Right lobe of liver (tissue), 6 donors: Measurements from ENCODE around the gene FREY1. TPM values are rescaled to one million over a fixed set of nuclear protein-coding genes. Genes with fewer than 3 reads are reported as not detected.

Source experiments
- ATAC-seq, 4 donors: fragments of 200-7000 bp; cut with Tn5 transposase; one replicate each; pipeline ENCODE4 v1.9.1; 2020; ENCODE audit warnings: mild to moderate bottlenecking in 4 of 4, moderate library complexity in 4 of 4
- DNase-seq, 3 donors: peaks; one replicate each; pipeline ENCODE4 v3.0.0-alpha.2; 2020
- H3K27ac ChIP-seq, 3 donors: fragments of 200-600 bp; one replicate each; pipeline ENCODE4 v1.8.0; 2022
- H3K27me3 ChIP-seq, 2 donors: fragments of 200-600 bp; one replicate each; pipeline ENCODE4 v1.8.0; 2022
- H3K36me3 ChIP-seq, 4 donors: fragments of 200-600 bp; sonication (generic) in 1 of 4; one replicate each; pipeline versions ENCODE4 v1.5.1 to v1.8.0; 2017 to 2022; ENCODE audit warnings: control low read depth in 1 of 4
- H3K4me1 ChIP-seq, 4 donors: fragments of 200-600 bp; sonication (generic) in 1 of 4; one replicate each; pipeline versions ENCODE4 v1.5.1 to v1.8.0; 2017 to 2022; ENCODE audit warnings: control low read depth in 1 of 4
- H3K4me3 ChIP-seq, 3 donors: fragments of 200-600 bp; one replicate each; pipeline ENCODE4 v1.8.0; 2022
- H3K9me3 ChIP-seq, 4 donors: fragments of 200-600 bp; sonication (generic) in 1 of 4; one replicate each; pipeline versions ENCODE4 v1.5.1 to v1.8.0; 2017 to 2022; ENCODE audit warnings: control low read depth in 1 of 4
- POLR2A ChIP-seq: fragments of 450-650 bp; IDR thresholded peaks from one replicate; pipeline ENCODE4 v1.6.1; 2017; ENCODE audit warnings: antibody characterized with exemption, mild to moderate bottlenecking
- WGBS: methylation state at CpG from one replicate; pipeline ENCODE4 v1.1.6; 2018; ENCODE audit warnings: low coverage, low lambda C conversion rate; ENCODE audit not compliant: insufficient coverage; ENCODE audit errors: missing lambda C conversion rate; 5-methylcytosine and 5-hydroxymethylcytosine counted together
- intact Hi-C, 2 donors: fragments of 100-400 bp; cut with DNase I; formaldehyde crosslinking; loops; one replicate each; pipeline versions ENCODE4 v1.11.2 to v1.14.1; 2022
- total RNA-seq, 6 experiments: library from RNA; depleted of rRNA in 2 of 6; stranded (reverse); fragments of >200 nt in 2 of 6; fragmentation: NEBNext Ultra II Directional in 3 of 6; extraction: Animal tissue kit (Norgen Biotek cat#: 25700) in 3 of 6; gene quantifications; one replicate each; pipeline versions ENCODE4 v1.1.0 to v1.2.4, GENCODE V29; 2016 to 2023
- TF ChIP-seq, protein P1 (sequence below), 4 donors: fragments of 200-600 bp in 3 of 4; fragments of 450-650 bp in 1 of 4; IDR thresholded peaks; one replicate each; pipeline versions ENCODE4 v1.5.1 to v1.8.0; 2016 to 2022; ENCODE audit warnings: antibody characterized with exemption in 4 of 4, mild to moderate bottlenecking in 2 of 4
- donor health status: DM: no; HTN: yes; CAD: no.
- donor health status: DM: no; HTN: no; CAD: no.
- donor health status: DM: no; HTN: no; CAD: no.
- donor health status: DM: no; HTN: yes; CAD: no.
- donor health status: DM: no; HTN: yes; CAD: no.

FREY1 gene
- total RNA-seq, 6 experiments from 2014 or later: 0.40 to 0.90 (median 0.42) TPM; not detected in 3

DNA sequence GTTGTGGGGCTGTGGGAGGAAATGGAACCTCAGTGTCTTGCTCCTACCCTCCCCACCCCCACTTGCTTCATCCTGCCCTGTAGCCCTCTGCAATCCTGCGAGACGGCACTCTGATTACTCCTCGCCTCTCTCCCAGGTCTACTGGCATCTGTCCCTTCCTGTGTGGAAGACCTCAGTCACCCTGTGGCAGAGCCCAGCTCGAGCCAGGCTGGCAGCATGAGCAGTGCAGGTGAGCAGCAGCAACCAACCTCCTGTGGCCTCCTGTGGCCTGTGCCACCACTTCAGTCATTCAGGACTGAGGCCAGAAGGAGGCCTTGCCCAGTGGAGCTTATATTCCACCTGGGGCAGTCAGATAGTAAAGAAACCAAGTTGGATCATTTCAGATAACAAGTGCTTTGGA, 36.4 kb downstream of the FREY1 start:
- no peak for DNase-seq
- no peaks in the 10 kb centered on the region for H3K27me3 ChIP-seq
- intact Hi-C loops: no loop called here
- no peak overlapping the region for H3K4me3 ChIP-seq
- no peaks in the 10 kb centered on the region for H3K4me1 ChIP-seq
- TF ChIP-seq, protein P1, sequence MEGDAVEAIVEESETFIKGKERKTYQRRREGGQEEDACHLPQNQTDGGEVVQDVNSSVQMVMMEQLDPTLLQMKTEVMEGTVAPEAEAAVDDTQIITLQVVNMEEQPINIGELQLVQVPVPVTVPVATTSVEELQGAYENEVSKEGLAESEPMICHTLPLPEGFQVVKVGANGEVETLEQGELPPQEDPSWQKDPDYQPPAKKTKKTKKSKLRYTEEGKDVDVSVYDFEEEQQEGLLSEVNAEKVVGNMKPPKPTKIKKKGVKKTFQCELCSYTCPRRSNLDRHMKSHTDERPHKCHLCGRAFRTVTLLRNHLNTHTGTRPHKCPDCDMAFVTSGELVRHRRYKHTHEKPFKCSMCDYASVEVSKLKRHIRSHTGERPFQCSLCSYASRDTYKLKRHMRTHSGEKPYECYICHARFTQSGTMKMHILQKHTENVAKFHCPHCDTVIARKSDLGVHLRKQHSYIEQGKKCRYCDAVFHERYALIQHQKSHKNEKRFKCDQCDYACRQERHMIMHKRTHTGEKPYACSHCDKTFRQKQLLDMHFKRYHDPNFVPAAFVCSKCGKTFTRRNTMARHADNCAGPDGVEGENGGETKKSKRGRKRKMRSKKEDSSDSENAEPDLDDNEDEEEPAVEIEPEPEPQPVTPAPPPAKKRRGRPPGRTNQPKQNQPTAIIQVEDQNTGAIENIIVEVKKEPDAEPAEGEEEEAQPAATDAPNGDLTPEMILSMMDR (IDR thresholded peaks at IDR 0.05): no peak
- no peak for TF ChIP-seq POLR2A
- peaks cover 5 to 96% (median 67%) of the 10 kb centered on the region in 4 donors for H3K36me3 ChIP-seq
- H3K27ac ChIP-seq: no peak overlapping the region
- 13% methylated on average over 1 of the region's 4 CpGs for WGBS
- ATAC-seq: no peak
- H3K9me3 ChIP-seq: no peaks in the 10 kb centered on the region

DNA sequence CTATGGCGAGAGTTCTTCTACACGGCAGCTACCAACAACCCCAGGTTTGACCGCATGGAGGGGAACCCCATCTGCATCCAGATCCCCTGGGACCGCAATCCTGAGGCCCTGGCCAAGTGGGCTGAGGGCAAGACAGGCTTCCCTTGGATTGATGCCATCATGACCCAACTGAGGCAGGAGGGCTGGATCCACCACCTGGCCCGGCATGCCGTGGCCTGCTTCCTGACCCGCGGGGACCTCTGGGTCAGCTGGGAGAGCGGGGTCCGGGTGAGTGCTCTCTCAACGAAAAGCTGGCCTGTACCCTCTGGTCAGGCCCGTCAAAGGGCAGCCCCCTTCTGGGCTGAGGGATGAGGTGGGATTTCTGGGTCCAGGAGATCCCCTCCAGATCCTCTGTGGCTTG, 37.5 kb downstream of the FREY1 start:
- ATAC-seq (no peak), DNase-seq (no peak)
- WGBS: no CpG with 5 or more reads among the region's 12 CpGs
- Histone ChIP-seq H3K36me3 (peaks cover 5 to 100% (median 69%) of the 10 kb centered on the region in 4 donors), H3K4me3 (no peak overlapping the region), H3K27ac (no peak overlapping the region), H3K9me3 (no peaks in the 10 kb centered on the region), H3K4me1 (no peaks in the 10 kb centered on the region), H3K27me3 (no peaks in the 10 kb centered on the region)
- no peak for TF ChIP-seq POLR2A
- TF ChIP-seq, protein P1 (IDR thresholded peaks at IDR 0.05): no peak
- intact Hi-C loops: no loop called here

- DNase-seq (no peak), ATAC-seq (no peak)
- Histone ChIP-seq H3K27me3 (no peaks in the 10 kb centered on the region), H3K27ac (no peak overlapping the region), H3K4me3 (no peak overlapping the region), H3K4me1 (peaks cover 0 to 13% (median 4%) of the 10 kb centered on the region in 4 donors), H3K9me3 (no peaks in the 10 kb centered on the region), H3K36me3 (peaks cover 5 to 90% (median 65%) of the 10 kb centered on the region in 4 donors)
- intact Hi-C loops: no loop called here
- TF ChIP-seq, protein P1 (IDR thresholded peaks at IDR 0.05): no peak
- no peak for TF ChIP-seq POLR2A
Observed at GRCh38 chr11:45864041-45864440, 43.0 kb downstream of the FREY1 start.

DNA sequence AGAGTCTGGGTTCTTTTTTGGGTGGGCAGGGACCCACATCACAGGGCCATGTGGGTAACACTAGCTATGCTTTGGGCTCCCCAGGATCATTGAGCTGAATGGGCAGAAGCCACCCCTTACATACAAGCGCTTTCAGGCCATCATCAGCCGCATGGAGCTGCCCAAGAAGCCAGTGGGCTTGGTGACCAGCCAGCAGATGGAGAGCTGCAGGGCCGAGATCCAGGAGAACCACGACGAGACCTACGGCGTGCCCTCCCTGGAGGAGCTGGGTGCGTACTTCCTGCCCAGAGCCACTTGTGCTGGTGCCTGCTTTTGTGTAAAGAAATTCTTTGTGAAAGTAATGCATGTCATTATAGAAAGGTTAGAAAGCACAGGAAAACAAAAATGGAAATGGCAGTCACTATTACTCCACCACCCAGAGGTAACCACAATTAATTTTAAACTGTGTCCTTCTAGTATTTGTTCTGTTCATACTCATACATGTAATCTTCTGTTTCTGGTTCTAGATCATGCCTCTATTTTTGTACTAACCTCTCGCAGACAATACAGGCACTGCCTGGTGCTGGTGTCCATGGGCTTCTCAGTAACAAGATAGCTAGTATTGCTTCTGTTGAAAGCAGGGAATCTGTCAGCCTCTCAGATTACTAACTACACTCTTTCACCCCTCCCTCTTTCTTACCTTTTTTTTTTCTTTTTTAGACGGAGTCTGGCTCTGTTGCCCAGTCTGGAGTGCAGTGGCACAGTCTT, 46.1 kb downstream of the FREY1 start:
- no peak overlapping the region for H3K4me3 ChIP-seq
- 68% methylated on average over 3 of the region's 10 CpGs for whole genome bisulfite sequencing
- peaks cover 5 to 85% (median 50%) of the 10 kb centered on the region in 4 donors for H3K36me3 ChIP-seq
- TF ChIP-seq, protein P1 (IDR thresholded peaks at IDR 0.05): no peak
- TF ChIP-seq POLR2A: no peak
- peaks cover 0 to 44% (median 23%) of the 10 kb centered on the region in 4 donors for H3K4me1 ChIP-seq
- peak overlapping the region in 2 of 3 donors; percentile 52 to 69 for H3K27ac ChIP-seq
- intact Hi-C loops: no loop called here
- H3K27me3 ChIP-seq: no peaks in the 10 kb centered on the region
- DNase-seq (no peak), ATAC-seq (no peak)
- H3K9me3 ChIP-seq: no peaks in the 10 kb centered on the region
